HG02623 (cell line): ENCODE measurements around the gene GSTT4.
"Not testable (repeated sequence)": the region's sequence is repeated elsewhere in the genome, so short reads cannot be mapped to it uniquely, and the experiment has no call there.

Source experiments
- ATAC-seq: cut with Tn5 transposase; IDR thresholded peaks from one replicate; pipeline ENCODE4 v1.9.1; 2021; ENCODE audit warnings: moderate library complexity; ENCODE audit not compliant: unreplicated experiment

Gene GSTT4

DNA sequence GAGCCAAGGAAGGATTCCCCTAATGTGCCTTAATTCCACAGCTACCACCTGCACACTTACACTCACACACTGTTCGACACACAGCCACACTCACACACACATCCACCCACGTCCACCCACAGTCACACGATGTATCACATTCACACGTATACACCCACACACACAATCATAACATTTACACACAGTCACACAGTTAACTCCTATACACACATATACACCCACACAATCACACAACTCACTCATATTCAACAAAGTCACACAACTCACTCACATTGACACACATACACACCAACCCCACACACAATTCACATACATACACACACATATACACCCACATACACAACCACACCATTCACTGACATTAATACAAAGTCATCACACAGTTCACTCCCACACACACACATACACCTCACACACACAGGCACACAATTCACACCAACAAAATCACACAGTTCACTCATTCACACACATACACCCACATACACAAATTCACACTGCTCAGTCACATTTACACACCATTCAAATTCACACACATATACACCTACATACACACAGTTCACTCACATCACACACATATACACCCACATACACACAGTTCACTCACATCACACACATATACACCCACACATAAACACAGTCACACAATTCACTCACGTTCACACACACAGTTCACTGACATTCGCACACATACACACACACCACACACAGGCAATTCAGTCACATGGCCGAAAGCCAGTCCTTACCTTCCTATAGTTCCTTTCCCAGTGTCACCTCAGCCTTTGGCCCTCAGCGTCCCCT is 50.9 kb downstream of the GSTT4 start:
- not testable (repeated sequence) for ATAC-seq

DNA sequence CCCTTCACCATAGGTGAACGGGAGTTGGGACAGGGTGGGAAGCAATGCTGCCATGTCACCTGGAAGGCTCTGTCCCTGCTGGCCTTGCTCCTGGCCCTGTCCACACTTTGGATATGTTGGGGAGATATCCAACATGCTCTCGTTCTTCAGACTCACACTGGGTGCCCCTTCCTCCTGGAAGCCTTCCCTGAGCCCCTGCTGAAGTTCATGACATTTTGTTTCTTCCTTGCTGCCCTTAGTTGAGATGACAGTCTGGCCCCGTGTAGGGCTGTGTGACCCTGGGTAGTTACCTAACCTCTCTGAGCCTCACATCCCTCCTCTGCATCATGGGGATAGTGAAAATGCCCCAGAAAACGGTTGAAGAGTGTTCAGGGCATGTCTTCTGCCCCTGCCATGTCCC is 51.8 kb downstream of the GSTT4 start:
- ATAC-seq: not testable (repeated sequence)

DNA sequence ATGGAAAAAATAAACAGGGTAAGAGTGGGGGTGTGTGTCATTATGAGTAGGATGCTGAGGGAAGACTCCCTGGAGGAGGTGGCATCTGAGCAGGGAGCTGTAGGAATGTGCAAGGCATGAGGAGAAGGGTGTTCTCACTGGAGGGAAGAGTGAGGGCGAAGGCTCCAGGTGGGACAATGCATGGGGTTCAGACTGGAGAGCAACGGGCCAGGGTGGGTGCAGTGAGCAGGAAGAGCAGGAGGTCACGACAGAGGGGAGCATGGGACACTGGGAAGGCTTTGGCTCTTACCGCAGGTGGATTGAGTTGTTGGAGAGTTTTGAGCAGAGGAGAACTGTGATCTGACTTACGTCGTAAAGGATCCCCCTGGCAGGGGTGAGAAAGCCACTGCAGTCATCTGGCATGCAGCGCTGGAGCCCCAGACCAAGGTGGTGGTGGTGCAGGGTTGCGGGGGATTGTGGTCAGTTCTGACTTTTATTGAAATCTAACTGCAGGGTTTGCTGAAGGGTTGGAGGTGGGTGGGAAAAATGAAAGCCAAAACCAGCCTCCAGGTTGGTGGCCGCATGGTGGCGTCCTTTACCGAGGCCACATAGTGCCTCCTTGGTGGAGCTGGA is 52.4 kb downstream of the GSTT4 start:
- not testable (repeated sequence) for ATAC-seq

DNA sequence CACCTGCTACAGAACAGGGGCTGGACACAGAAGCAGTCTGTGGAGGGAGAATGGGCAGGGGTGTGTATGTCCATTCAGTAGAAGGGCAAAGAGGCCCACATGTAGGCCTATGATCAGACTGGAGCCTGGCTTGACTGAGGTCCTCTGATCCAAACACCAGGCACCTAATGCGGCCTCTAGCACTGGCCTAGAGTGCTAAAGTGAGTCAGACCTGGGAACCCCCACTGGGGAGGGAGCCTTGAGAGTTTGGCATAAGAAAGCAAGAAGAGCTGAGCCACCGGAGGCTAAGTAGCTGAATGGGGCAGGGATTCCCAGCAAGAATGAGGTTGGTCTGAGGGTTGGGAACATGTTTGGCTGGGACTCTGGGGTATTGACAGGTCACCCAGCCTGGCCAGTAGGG is 53.9 kb downstream of the GSTT4 start:
- ATAC-seq: not testable (repeated sequence)

DNA sequence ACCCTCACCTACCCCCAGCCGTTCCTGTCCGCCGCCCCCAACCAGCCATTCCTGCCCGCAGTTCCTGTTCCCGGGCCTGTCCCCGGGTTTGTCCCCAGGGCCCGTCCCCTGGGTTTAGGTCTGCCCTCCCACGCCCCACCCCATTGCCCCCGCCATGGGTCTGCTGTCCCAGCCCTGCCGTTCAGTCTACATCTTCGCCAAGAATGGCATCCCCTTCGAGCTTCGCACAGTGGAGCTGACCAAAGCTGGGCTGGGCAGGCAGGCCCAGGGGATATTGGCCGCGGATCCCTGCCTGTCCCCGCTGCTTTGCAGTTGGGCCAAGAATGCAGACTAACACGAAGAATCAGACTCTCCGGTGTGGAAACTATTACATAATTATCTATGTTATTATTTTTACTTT is 55.5 kb downstream of the GSTT4 start:
- ATAC-seq: not testable (repeated sequence)
